A673 (cell line): ENCODE measurements around the gene SRPK3. TPM values are rescaled to one million over a fixed set of nuclear protein-coding genes. Genes with fewer than 3 reads are reported as not detected.

ENCODE experiments used
- Bru-seq: library from RNA; stranded (reverse); fragments of 400-500 nt; gene quantifications from one replicate; lab custom pipeline; 2021; lab: Mats Ljungman, UMichigan
- BruChase-seq, 2 experiments: library from RNA; stranded (reverse); fragments of 400-500 nt; gene quantifications; one replicate each; lab custom pipeline; 2021; lab: Mats Ljungman, UMichigan
- BruUV-seq: library from RNA; stranded (reverse); fragments of 400-500 nt; replicated peaks from 2 replicates; lab custom pipeline; 2021; lab: Mats Ljungman, UMichigan
- CTCF ChIA-PET: fragments of 300-600 bp; sonication (Branson Sonifier 250); formaldehyde crosslinking; loops from one replicate; lab custom pipeline; 2022; ENCODE audit warnings: antibody characterized with exemption; lab: Charles Lee
- POLR2A ChIA-PET: fragments of 300-600 bp; sonication (Branson Sonifier 250); formaldehyde crosslinking; loops from one replicate; lab custom pipeline; 2022; ENCODE audit warnings: antibody characterized with exemption; ENCODE audit not compliant: low non-redundant PET; lab: Charles Lee
- DNase-seq: peaks from one replicate; pipeline ENCODE4 v3.0.0-alpha.2; 2015; ENCODE audit warnings: low spot score
- H3K27ac ChIP-seq: fragments of 200-600 bp; sonication (generic); 2 replicates; pipeline ENCODE4 v1.5.1; 2016; ENCODE audit warnings: mixed run types, low read depth, mild to moderate bottlenecking, mixed read lengths, antibody characterized with exemption, low read length; ENCODE audit not compliant: poor library complexity, severe bottlenecking
- H3K27me3 ChIP-seq: fragments of 200-600 bp; sonication (generic); replicated peaks from 2 replicates; pipeline ENCODE4 v1.6.1; 2017; ENCODE audit warnings: mixed run types, low read depth, mild to moderate bottlenecking, mixed read lengths, antibody characterized with exemption, low read length; ENCODE audit not compliant: insufficient read depth, poor library complexity
- H3K36me3 ChIP-seq: fragments of 200-600 bp; sonication (generic); 2 replicates; pipeline ENCODE4 v1.6.1; 2016; ENCODE audit warnings: mixed run types, mild to moderate bottlenecking, mixed read lengths, antibody characterized with exemption, low read length; ENCODE audit not compliant: insufficient read depth, poor library complexity, severe bottlenecking
- H3K4me1 ChIP-seq: fragments of 200-600 bp; sonication (generic); 2 replicates; pipeline ENCODE4 v1.6.1; 2017; ENCODE audit warnings: mixed run types, mild to moderate bottlenecking, mixed read lengths, antibody characterized with exemption, low read length; ENCODE audit not compliant: insufficient read depth, poor library complexity, severe bottlenecking
- H3K4me3 ChIP-seq: fragments of 200-600 bp; sonication (generic); 2 replicates; pipeline ENCODE4 v1.5.1; 2016; ENCODE audit warnings: low read depth, mixed run types, mild to moderate bottlenecking, mixed read lengths, low read length; ENCODE audit not compliant: poor library complexity, severe bottlenecking
- H3K9me3 ChIP-seq: fragments of 200-600 bp; sonication (generic); 2 replicates; pipeline ENCODE4 v1.6.1; 2016; ENCODE audit warnings: mixed run types, low read depth, mild to moderate bottlenecking, mixed read lengths, antibody characterized with exemption, low read length; ENCODE audit not compliant: poor library complexity, severe bottlenecking
- EZH2 ChIP-seq: fragments of 200-600 bp; sonication (generic); IDR thresholded peaks from 2 replicates; pipeline ENCODE4 v1.6.1; 2017; ENCODE audit warnings: borderline replicate concordance, low read depth, mild to moderate bottlenecking, mixed read lengths, antibody characterized with exemption, low read length; ENCODE audit not compliant: poor library complexity, severe bottlenecking
- intact Hi-C: fragments of 100-400 bp; cut with micrococcal nuclease; formaldehyde crosslinking; loops from one replicate; pipeline ENCODE4 v1.10.0; 2022; ENCODE audit not compliant: unreplicated experiment
- long read RNA-seq: library from polyadenylated mRNA; stranded (forward); transcript quantifications from one replicate; pipeline ENCODE4 v2.0.0, GENCODE V29; 2022
- total RNA-seq: library from RNA; stranded (reverse); gene quantifications from 2 replicates; pipeline ENCODE4 v1.2.3, GENCODE V29; 2021
- TF ChIP-seq, protein P1 (sequence below): fragments of 300-800, 200-600 bp; sonication (generic); conservative IDR thresholded peaks from 2 replicates; pipeline ENCODE4 v1.5.1; 2017; ENCODE audit warnings: low read depth, mild to moderate bottlenecking, antibody characterized with exemption, low read length, moderate library complexity, mixed read lengths

SRPK3 gene
- not detected in 2 replicates for total RNA-seq
- not detected for Bru-seq, nascent RNA
- not detected for BruChase-seq, experiment 1, labeled RNA remaining after a 2-hour chase
- BruChase-seq, experiment 2, labeled RNA remaining after a 6-hour chase, result not detected
- long read RNA-seq, result 0 reads

GRCh38 chrX:153780678-153781427, at the start of gene SRPK3:
Gene SRPK3, plus strand, starts transcription at chrX:153781041. Its CDS starts 46 bp downstream, at chrX:153781087.
- ChIA-PET POLR2A (no interaction called here), CTCF (no interaction called here)
- no TSS peak for BruUV-seq
- H3K27ac ChIP-seq, result no peak within 1 kb of the TSS
- H3K9me3 ChIP-seq, result no peaks in the 10 kb centered on the region
- no peaks in the 10 kb centered on the region for H3K36me3 ChIP-seq
- no peak for DNase-seq
- H3K4me3 ChIP-seq, result no peak within 1 kb of the TSS
- no peaks in the 10 kb centered on the region for H3K4me1 ChIP-seq
- H3K27me3 ChIP-seq, result no peaks in the 10 kb centered on the region
- TF ChIP-seq, protein P1, sequence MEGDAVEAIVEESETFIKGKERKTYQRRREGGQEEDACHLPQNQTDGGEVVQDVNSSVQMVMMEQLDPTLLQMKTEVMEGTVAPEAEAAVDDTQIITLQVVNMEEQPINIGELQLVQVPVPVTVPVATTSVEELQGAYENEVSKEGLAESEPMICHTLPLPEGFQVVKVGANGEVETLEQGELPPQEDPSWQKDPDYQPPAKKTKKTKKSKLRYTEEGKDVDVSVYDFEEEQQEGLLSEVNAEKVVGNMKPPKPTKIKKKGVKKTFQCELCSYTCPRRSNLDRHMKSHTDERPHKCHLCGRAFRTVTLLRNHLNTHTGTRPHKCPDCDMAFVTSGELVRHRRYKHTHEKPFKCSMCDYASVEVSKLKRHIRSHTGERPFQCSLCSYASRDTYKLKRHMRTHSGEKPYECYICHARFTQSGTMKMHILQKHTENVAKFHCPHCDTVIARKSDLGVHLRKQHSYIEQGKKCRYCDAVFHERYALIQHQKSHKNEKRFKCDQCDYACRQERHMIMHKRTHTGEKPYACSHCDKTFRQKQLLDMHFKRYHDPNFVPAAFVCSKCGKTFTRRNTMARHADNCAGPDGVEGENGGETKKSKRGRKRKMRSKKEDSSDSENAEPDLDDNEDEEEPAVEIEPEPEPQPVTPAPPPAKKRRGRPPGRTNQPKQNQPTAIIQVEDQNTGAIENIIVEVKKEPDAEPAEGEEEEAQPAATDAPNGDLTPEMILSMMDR, result no peak
- no peak for TF ChIP-seq EZH2
- intact Hi-C loops, result no loop called here

- Histone ChIP-seq H3K27me3 (no peaks in the 10 kb centered on the region), H3K4me1 (peaks cover 8% of the 10 kb centered on the region), H3K36me3 (no peaks in the 10 kb centered on the region), H3K4me3 (no peak overlapping the region), H3K27ac (no peak overlapping the region), H3K9me3 (no peaks in the 10 kb centered on the region)
- ChIA-PET POLR2A (interaction anchor here (0.6 kb wide), 1 partner anchor 405 kb away, joined by 3 read pairs; no protein-coding TSS in a partner anchor), CTCF (no interaction called here)
- BruUV-seq, result no TSS peak
- intact Hi-C loops, result no loop called here
- TF ChIP-seq, protein P1, result no peak
- TF ChIP-seq EZH2, result no peak
- DNase-seq, result no peak
These were observed 49.6 kb upstream of the SRPK3 start for GRCh38 chrX:153731117-153731844.

DNA sequence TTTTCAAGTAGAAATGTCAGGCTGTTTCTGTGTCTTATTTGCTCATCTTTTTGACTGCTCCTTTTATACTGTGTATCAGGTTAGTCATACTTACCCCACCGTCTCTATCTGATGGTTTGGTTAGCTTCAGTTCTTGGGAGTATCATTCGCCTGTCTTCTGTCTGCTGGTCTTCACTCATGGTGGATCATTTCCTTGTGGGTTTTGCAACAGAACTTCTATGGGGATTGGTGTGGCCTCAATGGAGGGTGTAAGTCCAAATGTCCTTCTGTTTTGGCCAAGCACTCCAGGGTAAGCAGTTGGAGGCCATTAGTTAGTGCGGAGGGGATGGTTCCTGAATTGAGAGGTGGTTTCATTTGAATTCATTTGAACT, 49.0 kb upstream of the SRPK3 start:
- H3K4me1 ChIP-seq, result peaks cover 3% of the 10 kb centered on the region
- H3K36me3 ChIP-seq, result no peaks in the 10 kb centered on the region
- no peak overlapping the region for H3K4me3 ChIP-seq
- ChIA-PET POLR2A (no interaction called here), CTCF (no interaction called here)
- intact Hi-C loops, result no loop called here
- H3K27ac ChIP-seq, result no peak overlapping the region
- no TSS peak for BruUV-seq
- no peaks in the 10 kb centered on the region for H3K27me3 ChIP-seq
- no peak for DNase-seq
- TF ChIP-seq EZH2, result no peak
- TF ChIP-seq, protein P1, result no peak
- no peaks in the 10 kb centered on the region for H3K9me3 ChIP-seq
